NCI-H524 treated with DMSO at 0.1 percent for 48 hours (cell line): ENCODE data around the gene CASTOR1.

Source experiments
- DNase-seq: peaks from one replicate; lab custom pipeline; 2025; lab: John Stamatoyannopoulos, UW

CASTOR1 gene

GRCh38 chr22:30244641-30245040 is 44.7 kb downstream of the CASTOR1 start:
- no peak for DNase-seq

DNA sequence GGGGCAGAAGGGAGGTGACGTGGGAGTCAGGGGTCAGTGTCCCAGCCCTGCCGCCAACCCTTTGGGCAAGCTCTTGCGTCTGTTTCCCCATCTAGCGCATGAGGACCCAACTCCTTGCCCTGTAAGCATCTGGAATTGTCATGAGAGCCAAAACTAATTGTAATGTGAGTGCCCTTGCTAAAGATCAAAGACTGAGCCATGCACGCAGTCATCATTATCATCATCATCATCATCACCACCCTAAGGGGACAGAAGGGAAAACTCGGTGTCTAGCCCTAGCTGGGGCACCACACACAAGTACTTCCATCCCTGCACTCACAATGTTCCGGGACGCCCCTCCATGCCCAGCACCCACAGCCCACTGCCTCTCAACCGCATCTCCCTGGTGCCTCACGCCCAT is 45.2 kb downstream of the CASTOR1 start:
- no peak for DNase-seq

GRCh38 chr22:30243661-30244060 is 45.6 kb downstream of the CASTOR1 start:
- DNase-seq, result no peak

DNA sequence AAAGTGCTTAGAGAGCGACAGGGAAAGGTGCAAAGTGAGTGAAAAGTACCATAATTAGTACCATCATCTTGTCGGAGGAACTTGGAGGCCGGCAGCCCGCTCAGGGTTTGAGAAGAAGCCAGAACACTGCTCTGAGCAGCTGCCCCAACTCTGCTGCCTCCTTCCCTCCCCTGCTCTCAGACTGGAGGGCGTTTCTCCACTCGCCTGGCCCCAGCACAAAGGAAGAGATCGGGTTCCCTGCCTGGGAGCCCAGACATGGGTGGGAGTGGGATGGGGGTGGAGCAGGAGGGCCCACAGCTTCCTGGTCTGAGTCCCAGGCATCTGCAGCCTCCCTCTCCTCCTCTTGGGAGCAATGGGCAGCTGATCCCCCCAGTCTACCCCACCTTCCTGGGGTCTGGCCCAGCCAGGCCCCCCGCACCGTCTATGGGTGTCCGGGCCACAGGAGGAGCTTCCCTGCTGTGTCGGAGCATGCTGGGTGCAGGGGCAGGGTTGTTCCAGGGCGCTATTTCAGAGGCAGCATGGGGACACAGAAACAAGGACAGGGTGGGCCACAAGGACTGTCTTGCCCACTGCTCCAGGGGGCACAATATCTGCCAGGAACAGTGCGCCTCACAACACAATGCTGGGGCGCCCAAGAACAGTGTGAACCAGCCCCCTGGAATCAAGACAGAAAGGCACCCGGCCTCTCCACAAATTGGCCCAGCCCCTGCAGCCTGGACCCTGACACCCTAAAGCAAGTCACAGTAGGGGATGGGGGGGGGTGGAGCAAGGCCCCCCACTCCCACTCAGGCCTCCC is 47.5 kb downstream of the CASTOR1 start:
- DNase-seq, result no peak

- DNase-seq, result no peak
These were observed 48.5 kb downstream of the CASTOR1 start for GRCh38 chr22:30240541-30241417.

- no peak for DNase-seq
These were observed 49.6 kb downstream of the CASTOR1 start for GRCh38 chr22:30239488-30240405.

GRCh38 chr22:30238661-30239487 is 50.4 kb downstream of the CASTOR1 start:
- no peak for DNase-seq

DNA sequence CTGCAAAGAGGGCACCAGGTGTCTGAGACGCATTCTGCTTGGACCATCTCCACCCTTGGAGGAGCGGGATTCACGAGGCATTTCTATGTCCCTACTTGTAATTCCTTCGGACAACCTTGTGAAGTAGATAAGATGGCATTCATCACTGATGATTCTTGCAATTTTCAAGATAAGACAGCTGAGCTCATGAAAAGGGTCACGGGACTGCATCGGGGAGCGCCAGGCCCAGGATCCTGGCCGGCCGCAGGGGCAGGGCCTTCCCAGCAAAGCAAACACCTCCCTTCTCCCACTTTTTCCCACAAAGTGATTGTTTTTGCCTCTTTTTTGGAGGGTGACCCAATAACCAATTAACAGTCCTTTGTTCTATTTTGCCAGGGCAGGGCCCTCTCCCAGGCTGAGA is 51.2 kb downstream of the CASTOR1 start:
- no peak for DNase-seq

GRCh38 chr22:30236875-30237274 is 52.4 kb downstream of the CASTOR1 start:
- no peak for DNase-seq

DNA sequence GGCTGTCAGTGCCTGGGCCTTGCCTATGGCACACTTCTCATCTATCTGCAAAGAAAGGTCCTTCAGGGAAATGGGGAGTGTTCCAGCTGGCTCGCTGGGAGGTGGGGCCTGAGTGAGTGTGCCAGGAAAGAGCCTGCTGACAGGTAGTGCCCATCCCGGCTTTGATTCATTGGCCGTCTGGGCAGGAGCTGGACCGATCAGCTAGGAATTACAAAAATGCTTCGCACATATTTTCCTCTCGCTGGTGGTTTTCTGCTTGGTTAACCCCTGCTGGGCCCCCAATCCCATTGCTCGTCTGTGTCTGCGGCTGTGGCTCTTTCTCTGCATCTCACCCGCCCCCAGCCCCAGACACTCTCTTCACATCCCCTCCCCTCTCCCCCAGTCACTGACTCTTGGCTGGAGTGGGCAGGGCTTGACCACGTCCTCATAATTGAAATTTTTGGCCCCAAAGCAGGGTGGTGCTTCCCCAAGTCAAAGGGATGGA is 53.6 kb downstream of the CASTOR1 start:
- no peak for DNase-seq
